ENCODE data around the gene GPSM3. TPM values are rescaled to one million over a fixed set of nuclear protein-coding genes. Genes with fewer than 3 reads are reported as not detected.

GPSM3 gene
- total RNA-seq, 2 donors from 2014 or later: 12.9 to 25.0 TPM

GRCh38 chr6:32174416-32174815 is 18.0 kb downstream of the GPSM3 start:
- Histone ChIP-seq H3K36me3 (ENCODE audit: control insufficient read depth, insufficient read depth, low read length) (peaks cover 33% of the 10 kb centered on the region), H3K4me1 (ENCODE audit: control insufficient read depth, insufficient read depth, low read length) (peaks cover 5% of the 10 kb centered on the region), H3K9me3 (ENCODE audit: control insufficient read depth, low read length) (no peaks in the 10 kb centered on the region), H3K9ac (ENCODE audit: extremely low read depth, low read length, poor library complexity, severe bottlenecking) (no peak overlapping the region), H3K27ac (ENCODE audit: low read depth, low read length) (no peak overlapping the region), H3K27me3 (ENCODE audit: control insufficient read depth, insufficient read depth, low read length, poor library complexity, severe bottlenecking) (no peaks in the 10 kb centered on the region), H3K4me3 (ENCODE audit: low read length) (peak overlapping the region; percentile 97)
- Mint-ChIP-seq H3K9me3 (no peaks in the 10 kb centered on the region), H3K27ac (no peak overlapping the region), H3K36me3 (ENCODE audit: low read depth) (peaks cover 31% of the 10 kb centered on the region), H3K27me3 (ENCODE audit: insufficient read depth) (no peaks in the 10 kb centered on the region), H3K4me3 (peak overlapping the region; percentile 78), H3K4me1 (peaks cover 51% of the 10 kb centered on the region)
- DNase-seq: no peak
- TF ChIP-seq CTCF (conservative IDR thresholded peaks at IDR 0.05): no peak
- WGBS, 2 experiments (ENCODE audit: insufficient coverage in 1 of 2, insufficient read length in 1 of 2): 94 to 100% methylated on average over 1 of the region's 1 CpG

- Histone ChIP-seq H3K9ac (ENCODE audit: extremely low read depth, low read length, poor library complexity, severe bottlenecking) (no peak overlapping the region), H3K27me3 (ENCODE audit: control insufficient read depth, insufficient read depth, low read length, poor library complexity, severe bottlenecking) (no peaks in the 10 kb centered on the region), H3K4me1 (ENCODE audit: control insufficient read depth, insufficient read depth, low read length) (peaks cover 13% of the 10 kb centered on the region), H3K4me3 (ENCODE audit: low read length) (peak overlapping the region; percentile 97), H3K36me3 (ENCODE audit: control insufficient read depth, insufficient read depth, low read length) (peaks cover 45% of the 10 kb centered on the region), H3K27ac (ENCODE audit: low read depth, low read length) (no peak overlapping the region), H3K9me3 (ENCODE audit: control insufficient read depth, low read length) (no peaks in the 10 kb centered on the region)
- Mint-ChIP-seq H3K9me3 (no peaks in the 10 kb centered on the region), H3K4me1 (peaks cover 54% of the 10 kb centered on the region), H3K27ac (peak overlapping the region; percentile 58), H3K4me3 (peak overlapping the region; percentile 78), H3K36me3 (ENCODE audit: low read depth) (peaks cover 43% of the 10 kb centered on the region), H3K27me3 (ENCODE audit: insufficient read depth) (no peaks in the 10 kb centered on the region)
- DNase-seq: no peak
- no peak for TF ChIP-seq CTCF (conservative IDR thresholded peaks at IDR 0.05)
- 86 to 94% methylated on average over 3 to 4 of the region's 4 CpGs for WGBS, 2 experiments (ENCODE audit: insufficient coverage in 1 of 2, insufficient read length in 1 of 2)
Observed at GRCh38 chr6:32173051-32173727, 19.3 kb downstream of the GPSM3 start.

GRCh38 chr6:32171234-32171633 is 21.2 kb downstream of the GPSM3 start:
- Histone ChIP-seq H3K9ac (ENCODE audit: extremely low read depth, low read length, poor library complexity, severe bottlenecking) (no peak overlapping the region), H3K9me3 (ENCODE audit: control insufficient read depth, low read length) (no peaks in the 10 kb centered on the region), H3K36me3 (ENCODE audit: control insufficient read depth, insufficient read depth, low read length) (peaks cover 62% of the 10 kb centered on the region), H3K27me3 (ENCODE audit: control insufficient read depth, insufficient read depth, low read length, poor library complexity, severe bottlenecking) (no peaks in the 10 kb centered on the region), H3K4me3 (ENCODE audit: low read length) (no peak overlapping the region), H3K4me1 (ENCODE audit: control insufficient read depth, insufficient read depth, low read length) (peaks cover 26% of the 10 kb centered on the region), H3K27ac (ENCODE audit: low read depth, low read length) (no peak overlapping the region)
- Mint-ChIP-seq H3K4me3 (no peak overlapping the region), H3K9me3 (no peaks in the 10 kb centered on the region), H3K36me3 (ENCODE audit: low read depth) (peaks cover 60% of the 10 kb centered on the region), H3K4me1 (peaks cover 56% of the 10 kb centered on the region), H3K27me3 (ENCODE audit: insufficient read depth) (no peaks in the 10 kb centered on the region), H3K27ac (peak overlapping the region; percentile 17)
- WGBS, 2 experiments (ENCODE audit: insufficient coverage in 1 of 2, insufficient read length in 1 of 2): 93 to 100% methylated on average over 1 to 6 of the region's 6 CpGs
- no peak for DNase-seq
- no peak for TF ChIP-seq CTCF (conservative IDR thresholded peaks at IDR 0.05)
